IMR-90 (cell line): Measurements from ENCODE around the gene TGM2.

ENCODE experiments used
- CEBPB ChIP-seq: IDR thresholded peaks from 2 replicates; pipeline ENCODE4 v1.6.1; 2012; ENCODE audit warnings: low read depth, low read length, improper control_type of control experiment
- CTCF ChIP-seq: conservative IDR thresholded peaks from 2 replicates; pipeline ENCODE4 v1.5.1; 2012; ENCODE audit warnings: mild to moderate bottlenecking, low read depth, low read length, improper control_type of control experiment
- FOS ChIP-seq: fragments of 150-350 bp; IDR thresholded peaks from 2 replicates; pipeline ENCODE4 v1.6.1; 2016; ENCODE audit warnings: low read depth, low read length
- MAZ ChIP-seq: IDR thresholded peaks from 2 replicates; pipeline ENCODE4 v1.6.1; 2012; ENCODE audit warnings: low read depth, mild to moderate bottlenecking, low read length, improper control_type of control experiment, moderate library complexity, borderline replicate concordance
- POLR2A ChIP-seq: IDR thresholded peaks from 2 replicates; pipeline ENCODE4 v1.6.1; 2012; ENCODE audit warnings: mild to moderate bottlenecking, low read depth, low read length
- RCOR1 ChIP-seq: IDR thresholded peaks from 2 replicates; pipeline ENCODE4 v1.6.1; 2012; ENCODE audit warnings: mild to moderate bottlenecking, low read length, improper control_type of control experiment; ENCODE audit not compliant: insufficient replicate concordance
- RFX5 ChIP-seq: IDR thresholded peaks from 2 replicates; pipeline ENCODE4 v1.8.0; 2012; ENCODE audit warnings: low read depth, mild to moderate bottlenecking, low read length, moderate library complexity

DNA sequence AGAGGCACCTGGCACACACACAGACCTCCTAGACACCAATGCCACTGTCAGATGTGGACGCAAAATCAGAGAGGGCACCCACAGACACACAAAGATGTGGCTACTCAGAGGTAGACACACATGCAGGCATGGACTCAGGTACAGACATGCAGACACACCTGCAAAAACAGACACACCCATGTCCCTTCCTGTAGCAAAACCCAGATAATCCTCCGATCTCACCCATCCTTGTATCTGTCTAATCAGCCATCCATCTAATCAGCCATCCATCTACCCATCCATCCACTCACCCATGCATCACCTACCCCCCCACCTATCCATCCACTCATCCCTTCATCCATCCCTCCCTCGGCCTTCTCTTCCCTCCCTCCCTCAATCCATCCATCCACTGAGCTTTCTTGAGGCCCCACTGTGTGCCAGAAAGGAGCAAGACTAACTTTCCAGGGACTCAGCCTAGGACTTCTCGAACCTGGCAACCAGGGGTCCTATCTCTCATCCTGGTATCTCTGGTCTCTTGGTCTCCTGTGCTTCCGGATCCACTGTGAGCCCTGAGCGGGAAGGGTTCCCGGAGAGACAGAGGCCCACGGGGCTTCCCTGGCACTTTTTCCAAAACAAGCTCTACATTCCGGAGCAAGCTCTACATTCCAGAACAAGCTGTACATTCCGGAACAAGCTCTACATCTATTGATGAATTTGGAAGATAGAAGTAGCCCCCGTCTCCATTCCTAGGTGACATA is 1.1 kb upstream of the TGM2 start:
- TF ChIP-seq CTCF (no peak), POLR2A (no peak), FOS (no peak), RFX5 (no peak), MAZ (no peak), RCOR1 (no peak), CEBPB (no peak)
